Gastrocnemius medialis (tissue), 4 donors: ENCODE data around the gene FOXO6. TPM values are rescaled to one million over a fixed set of nuclear protein-coding genes. Genes with fewer than 3 reads are reported as not detected.

Experiments
- ATAC-seq, 2 donors: fragments of 150-250 bp; one replicate each; pipeline ENCODE4 v1.9.1; 2016
- DNase-seq, 2 donors: peaks; one replicate each; pipeline ENCODE4 v3.0.0-alpha.2; 2019
- H3K27ac ChIP-seq, 4 donors: fragments of 200-600 bp; sonication (generic); 1 replicate in 1 of 4; 2 replicates in 3 of 4; pipeline ENCODE4 v1.5.1; 2016 to 2018; ENCODE audit warnings: mild to moderate bottlenecking in 2 of 4, moderate library complexity in 1 of 4
- H3K27me3 ChIP-seq, 3 donors: fragments of 200-600 bp; sonication (generic) in 2 of 3; 1 replicate in 1 of 3; 2 replicates in 2 of 3; pipeline versions ENCODE4 v1.5.1 to v1.6.0; 2016 to 2019; ENCODE audit warnings: mild to moderate bottlenecking in 1 of 3, moderate library complexity in 1 of 3
- H3K36me3 ChIP-seq, 2 donors: fragments of 200-600 bp; sonication (generic) in 1 of 2; one replicate each; pipeline ENCODE4 v1.5.1; 2017 to 2018
- H3K4me1 ChIP-seq, 2 donors: fragments of 200-600 bp; sonication (generic) in 1 of 2; one replicate each; pipeline ENCODE4 v1.5.1; 2016 to 2017; ENCODE audit warnings: mild to moderate bottlenecking in 2 of 2
- H3K4me3 ChIP-seq, 4 donors: fragments of 200-600 bp; sonication (generic) in 3 of 4; 1 replicate in 1 of 4; 2 replicates in 3 of 4; pipeline ENCODE4 v1.5.1; 2016 to 2019; ENCODE audit warnings: mild to moderate bottlenecking in 2 of 4
- H3K9me3 ChIP-seq, 3 donors: fragments of 200-600 bp; sonication (generic) in 2 of 3; 1 replicate in 1 of 3; 2 replicates in 2 of 3; pipeline ENCODE4 v1.5.1; 2016 to 2019
- POLR2A ChIP-seq, 2 donors: fragments of 450-650 bp; IDR thresholded peaks; one replicate each; pipeline ENCODE4 v1.6.1; 2017; ENCODE audit warnings: antibody characterized with exemption in 2 of 2, mild to moderate bottlenecking in 2 of 2, moderate library complexity in 2 of 2
- in situ Hi-C, 4 donors: fragments of 200-750 bp; cut with MboI; loops; one replicate each; pipeline versions ENCODE4 v1.15.0 to v1.8.0; 2017; ENCODE audit warnings: low sequenced_read_pairs in 4 of 4
- intact Hi-C: fragments of 100-400 bp; cut with DNase I; formaldehyde crosslinking; loops from one replicate; pipeline ENCODE4 v1.15.1; 2023; ENCODE audit warnings: low total_unique reads
- total RNA-seq, 4 donors: library from RNA; depleted of rRNA; stranded (reverse); fragments of >200 nt; gene quantifications; one replicate each; pipeline versions ENCODE4 v1.1.0 to v1.2.3, GENCODE V29; 2016
- TF ChIP-seq, protein P1 (sequence below), 5 experiments: fragments of 450-650 bp in 3 of 5; fragments of 200-600 bp in 2 of 5; sonication (generic) in 2 of 5; IDR thresholded peaks in 4 of 5; conservative IDR thresholded peaks in 1 of 5; 1 replicate in 4 of 5; 2 replicates in 1 of 5; pipeline ENCODE4 v1.5.1; 2016 to 2019; ENCODE audit warnings: antibody characterized with exemption in 5 of 5, mild to moderate bottlenecking in 3 of 5, moderate library complexity in 3 of 5

FOXO6 gene
- total RNA-seq, 4 donors from 2014 or later, result 0.20 to 3.9 (median 0.94) TPM

DNA sequence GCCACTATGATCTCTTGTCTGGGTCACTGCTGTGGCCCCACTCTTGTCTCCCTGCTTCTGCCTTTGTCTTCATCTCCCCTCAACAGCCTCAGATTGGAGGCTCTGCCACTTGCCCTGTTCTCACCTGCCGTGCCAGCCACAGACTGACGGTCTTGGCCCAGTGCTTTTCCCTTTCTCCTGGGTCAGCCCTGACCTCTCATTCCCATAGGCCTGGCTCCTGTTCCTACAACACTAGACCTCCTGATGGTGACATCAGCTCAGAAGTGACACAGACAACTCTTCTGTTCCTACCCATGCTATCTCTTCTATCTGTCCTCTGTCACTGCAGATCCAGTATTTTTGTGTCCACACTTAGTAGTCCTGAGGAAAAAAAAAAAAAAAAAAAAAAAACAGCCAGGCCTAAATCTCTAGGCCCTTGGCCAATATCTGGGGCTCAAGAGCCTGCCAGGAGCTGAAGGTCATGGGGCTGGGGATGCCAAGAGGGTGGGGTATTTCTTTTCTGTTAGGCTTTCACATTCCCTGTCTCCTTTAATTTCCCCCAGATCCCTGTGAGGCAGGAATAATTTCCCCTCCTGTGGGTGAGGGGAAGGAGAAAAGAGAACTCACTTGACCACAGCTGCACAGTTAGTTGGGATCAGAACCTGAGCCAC lies 42.0 kb upstream of the FOXO6 start:
- no peak for DNase-seq
- H3K4me1 ChIP-seq, result peaks cover 13 to 28% of the 10 kb centered on the region in 2 donors
- ATAC-seq, result peak in 1 of 2 donors; percentile 2
- H3K4me3 ChIP-seq, result no peak overlapping the region
- H3K9me3 ChIP-seq, result no peaks in the 10 kb centered on the region
- H3K27ac ChIP-seq, result peak overlapping the region; percentile 62 to 77 (median 73)
- no peak for TF ChIP-seq POLR2A (IDR thresholded peaks at IDR 0.05)
- TF ChIP-seq, protein P1, sequence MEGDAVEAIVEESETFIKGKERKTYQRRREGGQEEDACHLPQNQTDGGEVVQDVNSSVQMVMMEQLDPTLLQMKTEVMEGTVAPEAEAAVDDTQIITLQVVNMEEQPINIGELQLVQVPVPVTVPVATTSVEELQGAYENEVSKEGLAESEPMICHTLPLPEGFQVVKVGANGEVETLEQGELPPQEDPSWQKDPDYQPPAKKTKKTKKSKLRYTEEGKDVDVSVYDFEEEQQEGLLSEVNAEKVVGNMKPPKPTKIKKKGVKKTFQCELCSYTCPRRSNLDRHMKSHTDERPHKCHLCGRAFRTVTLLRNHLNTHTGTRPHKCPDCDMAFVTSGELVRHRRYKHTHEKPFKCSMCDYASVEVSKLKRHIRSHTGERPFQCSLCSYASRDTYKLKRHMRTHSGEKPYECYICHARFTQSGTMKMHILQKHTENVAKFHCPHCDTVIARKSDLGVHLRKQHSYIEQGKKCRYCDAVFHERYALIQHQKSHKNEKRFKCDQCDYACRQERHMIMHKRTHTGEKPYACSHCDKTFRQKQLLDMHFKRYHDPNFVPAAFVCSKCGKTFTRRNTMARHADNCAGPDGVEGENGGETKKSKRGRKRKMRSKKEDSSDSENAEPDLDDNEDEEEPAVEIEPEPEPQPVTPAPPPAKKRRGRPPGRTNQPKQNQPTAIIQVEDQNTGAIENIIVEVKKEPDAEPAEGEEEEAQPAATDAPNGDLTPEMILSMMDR (IDR thresholded peaks at IDR 0.05 in 4 of 5, conservative IDR thresholded peaks at IDR 0.05 in 1 of 5), result no peak
- intact Hi-C loops, result no loop called here
- in situ Hi-C loops, result loop anchor here in 1 of 4 donors (10.0 kb wide), 1 partner anchor 116 kb away; no protein-coding TSS in a partner anchor
- no peaks in the 10 kb centered on the region for H3K27me3 ChIP-seq
- no peaks in the 10 kb centered on the region for H3K36me3 ChIP-seq

DNA sequence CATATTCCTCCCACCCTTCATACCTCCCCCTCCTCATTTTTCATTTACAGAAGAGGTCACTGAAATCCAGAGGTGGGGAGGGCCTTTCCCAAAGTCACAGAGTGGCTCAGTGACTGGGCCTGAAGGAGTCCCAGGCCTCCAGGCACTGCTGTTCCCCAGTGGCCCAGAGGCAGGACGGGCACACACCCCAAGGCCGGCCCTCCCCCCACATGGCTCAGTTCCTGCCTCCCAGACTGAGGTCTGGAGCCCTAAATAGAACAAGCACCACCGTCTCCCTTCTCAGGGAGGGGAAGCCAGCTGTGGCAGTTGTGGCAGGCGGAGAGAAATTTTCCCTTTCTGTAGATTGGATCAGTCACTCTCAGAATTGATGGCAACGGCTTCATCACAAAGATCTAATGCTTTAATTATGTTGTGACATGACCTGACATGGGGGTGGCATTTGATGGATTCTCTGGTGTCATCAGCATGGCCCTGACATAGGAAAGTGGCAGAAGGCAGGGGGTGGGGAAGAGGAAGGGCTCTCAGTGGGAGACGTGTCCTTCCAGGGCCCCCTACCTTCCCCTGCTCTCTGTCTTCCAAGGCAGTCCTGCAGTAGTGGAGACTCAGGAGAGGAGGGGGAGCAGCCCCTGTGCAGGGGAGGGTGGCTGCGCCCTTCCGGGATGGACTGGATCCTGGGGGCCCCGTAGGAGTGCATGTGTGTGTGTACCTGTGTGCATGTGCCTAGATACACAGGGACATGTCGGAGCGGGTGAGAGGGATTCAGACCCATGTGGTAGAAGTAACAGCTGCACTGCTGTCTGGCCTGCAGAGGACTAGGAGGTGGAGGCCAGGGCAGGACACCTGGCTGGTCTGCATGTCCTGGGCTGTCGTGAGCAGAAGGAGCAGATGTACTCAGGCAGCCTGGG lies 41.2 kb upstream of the FOXO6 start:
- H3K27ac ChIP-seq, result peak overlapping the region; percentile 62 to 77 (median 73)
- no peaks in the 10 kb centered on the region for H3K9me3 ChIP-seq
- no peaks in the 10 kb centered on the region for H3K36me3 ChIP-seq
- H3K27me3 ChIP-seq, result no peaks in the 10 kb centered on the region
- peaks cover 13 to 28% of the 10 kb centered on the region in 2 donors for H3K4me1 ChIP-seq
- peak; percentile 14 to 74 for DNase-seq
- peak; percentile 14 to 75 for ATAC-seq
- in situ Hi-C loops (loop anchor here in 3 of 4 donors (10.0 kb wide), 2 partner anchors 95 to 115 kb away; no protein-coding TSS in a partner anchor), intact Hi-C loops (loop anchor here (5.0 kb wide), 1 partner anchor 112 kb away; no protein-coding TSS in a partner anchor)
- TF ChIP-seq, protein P1 (IDR thresholded peaks at IDR 0.05 in 4 of 5, conservative IDR thresholded peaks at IDR 0.05 in 1 of 5), result no peak
- no peak for TF ChIP-seq POLR2A (IDR thresholded peaks at IDR 0.05)
- no peak overlapping the region for H3K4me3 ChIP-seq

DNA sequence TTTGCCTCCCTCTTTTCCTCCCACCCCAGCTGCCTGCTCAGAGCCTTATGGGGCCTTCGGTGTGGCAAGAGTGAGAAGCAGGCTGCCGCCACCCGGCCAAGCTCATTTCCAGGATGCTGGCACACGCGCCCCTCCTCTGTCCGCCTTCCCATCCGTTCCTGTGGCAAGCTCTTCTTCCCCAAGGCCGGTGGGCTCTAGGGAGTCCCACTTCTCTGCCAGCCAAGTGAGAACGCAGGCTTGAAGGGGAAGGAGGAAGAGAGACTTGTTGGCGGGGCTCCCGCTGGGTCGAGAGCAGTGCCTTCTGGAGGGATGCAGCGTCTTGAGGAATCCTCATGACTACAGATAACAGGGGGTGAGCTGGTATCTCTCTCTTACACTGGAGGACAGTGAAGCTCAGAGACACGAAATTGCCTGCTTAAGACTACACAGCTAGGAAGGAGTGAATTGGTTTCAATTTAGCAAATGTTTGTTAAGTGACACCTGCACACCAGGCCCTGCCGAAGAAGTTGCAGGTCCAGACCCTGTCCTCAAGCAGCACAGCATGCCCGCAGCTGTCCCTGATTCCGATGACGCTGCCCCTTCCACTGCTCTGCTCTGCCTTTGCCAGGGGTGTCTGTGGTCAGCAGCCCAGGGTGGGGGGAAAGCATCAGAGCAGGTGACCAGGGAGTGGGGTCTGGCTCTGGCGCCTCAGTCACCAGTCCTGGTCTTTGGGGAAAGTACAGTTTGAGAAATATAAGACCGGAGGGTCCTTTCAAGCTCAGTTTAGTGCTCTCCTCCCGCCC lies 40.1 kb upstream of the FOXO6 start:
- intact Hi-C loops (loop anchor here (5.0 kb wide), 1 partner anchor 111 kb away; no protein-coding TSS in a partner anchor), in situ Hi-C loops (loop anchor here in 2 of 4 donors (10.0 kb wide), 2 partner anchors 94 to 114 kb away; no protein-coding TSS in a partner anchor)
- ATAC-seq (no peak), DNase-seq (no peak)
- Histone ChIP-seq H3K4me1 (peaks cover 13 to 28% of the 10 kb centered on the region in 2 donors), H3K4me3 (no peak overlapping the region), H3K36me3 (no peaks in the 10 kb centered on the region), H3K27me3 (no peaks in the 10 kb centered on the region), H3K9me3 (no peaks in the 10 kb centered on the region), H3K27ac (peak overlapping the region in 2 of 4 donors; percentile 70 to 77)
- no peak for TF ChIP-seq POLR2A (IDR thresholded peaks at IDR 0.05)
- TF ChIP-seq, protein P1 (IDR thresholded peaks at IDR 0.05 in 4 of 5, conservative IDR thresholded peaks at IDR 0.05 in 1 of 5), result no peak

DNA sequence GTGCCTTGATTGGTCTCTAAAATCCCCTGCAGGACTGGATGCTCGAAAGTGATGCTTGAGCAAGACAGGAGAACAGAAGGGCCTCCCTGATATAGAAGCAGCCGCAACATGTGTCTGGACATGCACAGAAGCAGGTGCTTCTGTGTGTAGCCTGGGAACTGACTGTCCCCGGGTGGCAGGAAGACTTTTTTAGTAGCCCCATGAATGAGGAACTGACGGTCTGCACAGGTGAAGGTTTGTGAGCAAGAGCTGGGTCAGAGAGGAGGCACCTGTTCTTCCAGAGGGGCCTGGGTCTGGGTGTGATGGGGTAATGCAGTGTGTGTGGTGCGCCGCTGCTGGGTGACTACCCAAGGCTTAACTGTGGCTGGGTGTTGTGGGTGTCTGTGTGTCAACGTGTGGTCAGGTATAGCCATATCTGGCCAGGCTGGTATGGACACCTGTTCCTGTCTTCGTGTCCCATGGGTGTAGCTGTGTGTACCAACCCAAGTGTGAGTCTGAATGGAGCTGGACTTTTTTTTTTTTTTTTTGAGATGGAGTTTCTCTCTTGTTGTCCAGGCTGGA lies 39.1 kb upstream of the FOXO6 start:
- intact Hi-C loops, result loop anchor here (2.0 to 5.0 kb wide), 2 partner anchors 19 to 110 kb away; no protein-coding TSS in a partner anchor

More for the DNA sequence above, 39.1 kb upstream of the FOXO6 start:
- Histone ChIP-seq H3K36me3 (no peaks in the 10 kb centered on the region), H3K27ac (no peak overlapping the region), H3K4me1 (peaks cover 13 to 28% of the 10 kb centered on the region in 2 donors), H3K9me3 (no peaks in the 10 kb centered on the region), H3K4me3 (no peak overlapping the region), H3K27me3 (no peaks in the 10 kb centered on the region)
- no peak for ATAC-seq
- TF ChIP-seq, protein P1 (IDR thresholded peaks at IDR 0.05 in 4 of 5, conservative IDR thresholded peaks at IDR 0.05 in 1 of 5), result no peak
- no peak for TF ChIP-seq POLR2A (IDR thresholded peaks at IDR 0.05)
- no peak for DNase-seq
- in situ Hi-C loops, result loop anchor here in 2 of 4 donors (10.0 kb wide), 2 partner anchors 93 to 113 kb away; no protein-coding TSS in a partner anchor
